HFF-Myc (cell line): Measurements from ENCODE around the gene TPSD1.
"Not testable (repeated sequence)": the region's sequence is repeated elsewhere in the genome, so short reads cannot be mapped to it uniquely, and the experiment has no call there.

Experiments
- DNase-seq: peaks from one replicate; pipeline ENCODE4 v3.0.0-alpha.2; 2011; ENCODE audit warnings: low read depth; ENCODE audit errors: extremely low read depth
- H3K4me3 ChIP-seq: replicated peaks from 2 replicates; pipeline ENCODE4 v1.5.1; 2011; ENCODE audit warnings: low read depth, mild to moderate bottlenecking, control low read depth, low read length
- CTCF ChIP-seq: IDR thresholded peaks from 2 replicates; pipeline ENCODE4 v1.5.1; 2012; ENCODE audit warnings: mild to moderate bottlenecking, low read depth, low read length, control low read depth; ENCODE audit errors: missing control alignments

TPSD1 gene

GRCh38 chr16:1245452-1246020, 10.3 kb upstream of the TPSD1 start:
- no peak overlapping the region for H3K4me3 ChIP-seq
- DNase-seq = no peak
- TF ChIP-seq CTCF = no peak

GRCh38 chr16:1247903-1248537, 7.8 kb upstream of the TPSD1 start:
- not testable (repeated sequence) for DNase-seq, H3K4me3 ChIP-seq

- not testable (repeated sequence) for DNase-seq
Measured at GRCh38 chr16:1249031-1249755, 6.7 kb upstream of the TPSD1 start.

GRCh38 chr16:1253701-1254364, 2.0 kb upstream of the TPSD1 start:
- not testable (repeated sequence) for DNase-seq, H3K4me3 ChIP-seq

More at GRCh38 chr16:1249031-1249755, 6.7 kb upstream of the TPSD1 start:
- H3K4me3 ChIP-seq = not testable (repeated sequence)

GRCh38 chr16:1254821-1255220, 1.0 kb upstream of the TPSD1 start:
- H3K4me3 ChIP-seq, DNase-seq: not testable (repeated sequence)

- H3K4me3 ChIP-seq, DNase-seq: not testable (repeated sequence)
Measured at GRCh38 chr16:1256296-1256873, 516 bp downstream of the TPSD1 start.

GRCh38 chr16:1256874-1257322, 1.0 kb downstream of the TPSD1 start:
- H3K4me3 ChIP-seq = no peak overlapping the region
- DNase-seq = no peak
- no peak for TF ChIP-seq CTCF

GRCh38 chr16:1257561-1258224, 1.8 kb downstream of the TPSD1 start:
- DNase-seq = no peak
- no peak overlapping the region for H3K4me3 ChIP-seq
- TF ChIP-seq CTCF = no peak

GRCh38 chr16:1258225-1258600, 2.3 kb downstream of the TPSD1 start:
- TF ChIP-seq CTCF = no peak
- H3K4me3 ChIP-seq = no peak overlapping the region
- DNase-seq = no peak
